ENCODE results near the gene TRAK1.

GRCh38 chr3:42190701-42191442 lies 99.7 kb downstream of the TRAK1 start:
- TF ChIP-seq POLR2A (IDR thresholded peaks at IDR 0.05; ENCODE audit: low read depth, low read length) (no peak), POLR2AphosphoS5 (IDR thresholded peaks at IDR 0.05; ENCODE audit: low read depth, low read length) (no peak), TAF1 (IDR thresholded peaks at IDR 0.05; ENCODE audit: borderline replicate concordance, low read depth, low read length) (no peak)
